GM21529 (cell line): ENCODE measurements around the gene SLC31A1.

Experiments
- ATAC-seq: cut with Tn5 transposase; IDR thresholded peaks from one replicate; pipeline ENCODE4 v1.9.1; 2021; ENCODE audit not compliant: unreplicated experiment

The SLC31A1 gene

GRCh38 chr9:113302792-113303418, 81.6 kb downstream of the SLC31A1 start, which contains the start of gene RNF183:
Gene RNF183, minus strand, starts transcription at chr9:113303376. Its CDS starts 5,192 bp downstream, at chr9:113298184.
- ATAC-seq, result no peak

GRCh38 chr9:113306566-113306965, 85.2 kb downstream of the SLC31A1 start:
- ATAC-seq, result no peak

GRCh38 chr9:113307396-113307975, 86.1 kb downstream of the SLC31A1 start:
- no peak for ATAC-seq

GRCh38 chr9:113309204-113309813, 88.0 kb downstream of the SLC31A1 start:
- ATAC-seq, result no peak

- no peak for ATAC-seq
Observed at GRCh38 chr9:113310538-113310937, 89.2 kb downstream of the SLC31A1 start.

- ATAC-seq, result no peak
Observed at GRCh38 chr9:113311961-113312360, 90.6 kb downstream of the SLC31A1 start.

GRCh38 chr9:113313261-113313660, 91.9 kb downstream of the SLC31A1 start:
- ATAC-seq, result no peak
